Astrocyte of the cerebellum (primary cell): Measurements from ENCODE around the gene TRAPPC2L.

Experiments
- DNase-seq: peaks from one replicate; pipeline ENCODE4 v3.0.0-alpha.2; 2011; ENCODE audit warnings: low read depth
- H3K4me3 ChIP-seq: 2 replicates; pipeline ENCODE4 v1.5.1; 2011; ENCODE audit warnings: mild to moderate bottlenecking, low read depth, low read length, moderate library complexity
- in situ Hi-C: cut with HindIII; loops from 2 replicates; pipeline ENCODE4 v1.10.0; 2017; ENCODE audit warnings: low sequenced_read_pairs
- TF ChIP-seq, protein P1 (sequence below): IDR thresholded peaks from 2 replicates; pipeline ENCODE4 v1.5.1; 2012; ENCODE audit warnings: low read length, low read depth, moderate library complexity, mild to moderate bottlenecking; ENCODE audit errors: missing control alignments

Gene TRAPPC2L

GRCh38 chr16:88839026-88839529 is 17.8 kb upstream of the TRAPPC2L start:
- DNase-seq = no peak
- in situ Hi-C loops = no loop called here
- TF ChIP-seq, protein P1, sequence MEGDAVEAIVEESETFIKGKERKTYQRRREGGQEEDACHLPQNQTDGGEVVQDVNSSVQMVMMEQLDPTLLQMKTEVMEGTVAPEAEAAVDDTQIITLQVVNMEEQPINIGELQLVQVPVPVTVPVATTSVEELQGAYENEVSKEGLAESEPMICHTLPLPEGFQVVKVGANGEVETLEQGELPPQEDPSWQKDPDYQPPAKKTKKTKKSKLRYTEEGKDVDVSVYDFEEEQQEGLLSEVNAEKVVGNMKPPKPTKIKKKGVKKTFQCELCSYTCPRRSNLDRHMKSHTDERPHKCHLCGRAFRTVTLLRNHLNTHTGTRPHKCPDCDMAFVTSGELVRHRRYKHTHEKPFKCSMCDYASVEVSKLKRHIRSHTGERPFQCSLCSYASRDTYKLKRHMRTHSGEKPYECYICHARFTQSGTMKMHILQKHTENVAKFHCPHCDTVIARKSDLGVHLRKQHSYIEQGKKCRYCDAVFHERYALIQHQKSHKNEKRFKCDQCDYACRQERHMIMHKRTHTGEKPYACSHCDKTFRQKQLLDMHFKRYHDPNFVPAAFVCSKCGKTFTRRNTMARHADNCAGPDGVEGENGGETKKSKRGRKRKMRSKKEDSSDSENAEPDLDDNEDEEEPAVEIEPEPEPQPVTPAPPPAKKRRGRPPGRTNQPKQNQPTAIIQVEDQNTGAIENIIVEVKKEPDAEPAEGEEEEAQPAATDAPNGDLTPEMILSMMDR = no peak
- no peak overlapping the region for H3K4me3 ChIP-seq

- TF ChIP-seq, protein P1 = no peak
- no peak overlapping the region for H3K4me3 ChIP-seq
- in situ Hi-C loops = no loop called here
- no peak for DNase-seq
Measured at GRCh38 chr16:88839745-88840599, 17.0 kb upstream of the TRAPPC2L start.

DNA sequence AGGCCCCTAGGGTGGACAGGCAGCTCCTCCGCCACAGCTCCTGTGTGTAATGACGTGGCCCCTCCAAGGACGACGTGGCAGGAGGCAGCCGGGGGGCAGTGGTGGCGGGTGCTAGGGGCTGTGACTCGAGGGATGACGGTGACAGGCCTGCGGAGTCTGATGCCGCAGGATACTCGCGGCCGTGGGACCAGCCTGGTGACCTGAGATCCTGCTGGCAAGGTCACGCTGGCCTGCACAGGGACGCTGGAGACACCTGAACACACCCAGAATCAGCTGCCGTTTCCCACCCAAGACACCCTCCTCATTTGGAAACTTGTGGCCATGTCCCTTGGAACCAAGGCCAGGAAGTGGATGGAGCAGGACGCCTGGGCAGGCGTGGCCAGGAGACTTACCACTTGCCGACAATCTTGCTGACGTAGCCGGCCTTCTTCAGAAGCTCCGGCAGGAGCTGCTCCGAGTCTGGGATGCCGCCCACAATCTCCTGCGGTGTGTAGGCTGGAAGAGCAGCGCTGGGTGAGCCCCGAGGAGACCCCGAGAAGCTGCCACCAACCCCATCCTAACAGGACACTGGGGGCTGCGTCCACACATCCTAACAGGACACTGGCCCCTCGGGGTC is 16.2 kb upstream of the TRAPPC2L start:
- no peak for DNase-seq
- in situ Hi-C loops = no loop called here
- TF ChIP-seq, protein P1 = no peak

GRCh38 chr16:88841521-88842307 is 15.2 kb upstream of the TRAPPC2L start:
- DNase-seq = no peak
- no peak overlapping the region for H3K4me3 ChIP-seq
- in situ Hi-C loops = no loop called here
- TF ChIP-seq, protein P1 = no peak

More for the DNA sequence above, 16.2 kb upstream of the TRAPPC2L start:
- H3K4me3 ChIP-seq = no peak overlapping the region

DNA sequence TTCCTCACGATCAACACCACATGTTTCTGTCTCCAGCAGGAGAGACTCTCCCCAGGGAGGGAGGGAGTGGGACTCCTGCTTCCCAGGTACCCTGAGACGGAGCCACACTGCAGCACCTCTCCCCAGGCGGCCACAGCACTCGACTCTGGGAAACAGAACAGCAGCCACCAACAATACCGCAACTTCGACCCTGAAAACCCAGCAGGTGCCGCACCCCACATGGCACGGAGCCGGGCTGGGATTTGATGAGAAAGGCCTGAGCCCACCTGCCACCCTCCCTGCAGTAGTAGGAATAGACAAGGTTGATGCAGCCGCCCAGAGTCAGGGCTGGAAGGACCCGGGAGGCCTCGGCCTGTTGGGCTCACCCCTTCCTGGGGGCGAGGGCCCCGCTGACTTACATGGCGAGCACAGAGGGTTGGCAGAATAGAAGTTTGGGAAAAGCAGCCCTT is 14.6 kb upstream of the TRAPPC2L start:
- TF ChIP-seq, protein P1 = no peak
- in situ Hi-C loops = no loop called here
- no peak overlapping the region for H3K4me3 ChIP-seq
- no peak for DNase-seq

DNA sequence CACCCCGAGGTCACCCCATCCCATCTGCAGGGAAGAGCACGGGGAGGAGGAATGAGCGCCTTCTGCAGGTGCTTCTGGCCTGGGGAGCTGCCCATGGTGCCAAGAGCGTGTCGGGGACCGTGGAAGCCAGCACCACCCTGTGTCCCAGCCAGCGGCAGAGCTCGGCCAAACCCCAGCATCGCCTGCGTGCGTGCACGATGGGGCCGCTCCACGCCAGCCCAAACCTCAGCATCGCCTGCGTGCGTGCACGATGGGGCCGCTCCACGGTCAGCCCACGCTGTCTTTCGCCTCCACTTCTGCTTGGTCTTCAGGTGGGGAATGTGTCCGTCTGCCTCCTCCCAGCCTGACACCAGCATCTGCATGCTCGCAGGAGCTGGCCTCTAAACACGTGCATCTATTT is 14.1 kb upstream of the TRAPPC2L start:
- TF ChIP-seq, protein P1 = no peak
- H3K4me3 ChIP-seq = no peak overlapping the region
- no peak for DNase-seq
- in situ Hi-C loops = no loop called here
